GM12872 (cell line): ENCODE measurements around the gene PPARD.
A peak's percentile ranks its signal among the peaks of the same experiment; 100 is the strongest.

ENCODE experiments used
- TF ChIP-seq, protein P1 (sequence below): IDR thresholded peaks from 3 replicates; pipeline ENCODE4 v1.5.1; 2011; ENCODE audit warnings: low read depth, mild to moderate bottlenecking, low read length, moderate library complexity; ENCODE audit not compliant: insufficient read depth

Gene PPARD

DNA sequence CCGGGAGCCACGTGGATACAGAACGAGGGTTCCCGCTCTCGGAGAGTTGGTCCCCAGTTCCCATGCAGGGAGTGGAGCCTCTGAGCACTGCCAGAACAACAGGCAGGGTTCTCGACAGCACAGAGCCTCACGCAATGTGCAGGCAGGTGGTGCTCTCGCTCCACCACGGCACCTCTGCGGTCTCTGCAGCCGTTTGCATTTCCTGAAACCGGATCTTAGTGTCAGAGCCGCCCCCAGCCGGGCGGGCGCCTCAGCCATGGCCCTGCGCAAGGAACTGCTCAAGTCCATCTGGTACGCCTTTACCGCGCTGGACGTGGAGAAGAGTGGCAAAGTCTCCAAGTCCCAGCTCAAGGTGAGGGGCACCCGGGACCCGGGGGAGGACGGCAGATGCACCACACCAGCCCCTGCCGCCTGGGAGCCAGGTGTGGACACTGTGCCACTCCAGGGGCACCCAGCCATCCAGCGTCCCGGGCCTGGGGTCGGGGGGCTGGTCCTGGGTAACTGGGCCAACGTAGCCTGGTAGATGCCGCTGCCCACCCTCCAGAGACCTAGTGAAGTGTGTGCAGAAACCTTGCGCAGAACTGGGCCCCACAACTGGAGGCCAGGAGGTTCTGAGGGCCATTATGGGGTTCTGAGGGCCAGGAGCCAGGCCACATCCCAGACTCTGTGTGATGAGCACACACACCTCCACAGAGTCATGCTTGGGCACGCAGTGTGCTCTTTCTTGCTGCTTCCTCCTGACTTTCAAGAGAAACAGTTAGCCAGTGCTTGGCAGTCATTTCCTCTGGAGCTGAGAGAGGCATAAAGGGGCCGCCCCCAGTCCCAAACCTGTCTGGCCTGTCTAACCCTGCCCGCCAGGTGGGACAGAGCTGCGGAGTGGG, 44.5 kb upstream of the PPARD start, which contains the start of gene DEF6:
DEF6 (plus strand) TSS at position 218 of the 881 bp plus-strand sequence; CDS start at position 257, 39 bp downstream.
- TF ChIP-seq, protein P1, sequence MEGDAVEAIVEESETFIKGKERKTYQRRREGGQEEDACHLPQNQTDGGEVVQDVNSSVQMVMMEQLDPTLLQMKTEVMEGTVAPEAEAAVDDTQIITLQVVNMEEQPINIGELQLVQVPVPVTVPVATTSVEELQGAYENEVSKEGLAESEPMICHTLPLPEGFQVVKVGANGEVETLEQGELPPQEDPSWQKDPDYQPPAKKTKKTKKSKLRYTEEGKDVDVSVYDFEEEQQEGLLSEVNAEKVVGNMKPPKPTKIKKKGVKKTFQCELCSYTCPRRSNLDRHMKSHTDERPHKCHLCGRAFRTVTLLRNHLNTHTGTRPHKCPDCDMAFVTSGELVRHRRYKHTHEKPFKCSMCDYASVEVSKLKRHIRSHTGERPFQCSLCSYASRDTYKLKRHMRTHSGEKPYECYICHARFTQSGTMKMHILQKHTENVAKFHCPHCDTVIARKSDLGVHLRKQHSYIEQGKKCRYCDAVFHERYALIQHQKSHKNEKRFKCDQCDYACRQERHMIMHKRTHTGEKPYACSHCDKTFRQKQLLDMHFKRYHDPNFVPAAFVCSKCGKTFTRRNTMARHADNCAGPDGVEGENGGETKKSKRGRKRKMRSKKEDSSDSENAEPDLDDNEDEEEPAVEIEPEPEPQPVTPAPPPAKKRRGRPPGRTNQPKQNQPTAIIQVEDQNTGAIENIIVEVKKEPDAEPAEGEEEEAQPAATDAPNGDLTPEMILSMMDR: peak; percentile 98

DNA sequence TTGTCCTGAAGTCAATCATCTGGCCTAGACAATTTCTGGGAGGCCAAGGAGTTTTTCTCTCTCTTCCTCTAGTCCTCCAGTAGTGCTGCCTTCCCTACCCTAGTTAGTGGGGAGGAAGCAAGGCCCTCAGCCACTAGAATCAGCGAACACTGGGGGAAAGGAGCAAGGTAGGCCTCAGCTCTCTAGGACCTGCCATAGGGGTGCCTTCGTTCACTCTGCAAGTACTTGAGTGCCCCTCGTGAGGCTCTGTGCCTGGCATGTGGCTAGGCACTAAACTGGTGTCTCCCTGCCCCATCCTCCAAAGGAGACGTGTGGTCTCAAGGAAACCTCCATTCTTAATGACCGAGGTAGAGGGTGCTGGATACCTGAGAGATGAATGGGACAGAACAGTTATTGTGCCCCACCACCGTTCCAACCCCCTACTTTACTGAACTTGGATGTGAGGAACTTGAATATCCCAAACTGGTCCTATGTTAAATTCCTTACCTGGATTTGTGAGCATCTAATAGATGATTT, 43.7 kb upstream of the PPARD start:
- TF ChIP-seq, protein P1: no peak

DNA sequence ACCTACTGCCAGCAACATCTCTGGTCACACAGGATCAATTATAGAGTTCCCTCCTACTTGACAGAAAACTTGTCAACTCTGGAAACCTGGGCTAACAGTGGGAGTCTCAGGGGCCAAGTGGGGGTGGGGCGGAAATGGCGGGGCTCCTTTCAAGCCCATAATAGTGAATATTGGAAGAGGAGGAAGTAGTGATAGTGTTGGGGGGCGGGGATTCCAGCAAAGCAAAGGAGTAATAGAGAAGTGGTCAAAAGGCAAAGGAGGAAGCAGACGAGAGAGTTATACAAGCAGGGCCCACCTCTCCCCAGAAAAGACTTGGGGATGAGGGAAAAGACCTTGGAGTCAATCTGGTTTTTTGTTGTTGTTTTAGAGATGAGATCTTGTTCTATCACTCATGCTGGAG, 42.7 kb upstream of the PPARD start:
- TF ChIP-seq, protein P1: no peak

DNA sequence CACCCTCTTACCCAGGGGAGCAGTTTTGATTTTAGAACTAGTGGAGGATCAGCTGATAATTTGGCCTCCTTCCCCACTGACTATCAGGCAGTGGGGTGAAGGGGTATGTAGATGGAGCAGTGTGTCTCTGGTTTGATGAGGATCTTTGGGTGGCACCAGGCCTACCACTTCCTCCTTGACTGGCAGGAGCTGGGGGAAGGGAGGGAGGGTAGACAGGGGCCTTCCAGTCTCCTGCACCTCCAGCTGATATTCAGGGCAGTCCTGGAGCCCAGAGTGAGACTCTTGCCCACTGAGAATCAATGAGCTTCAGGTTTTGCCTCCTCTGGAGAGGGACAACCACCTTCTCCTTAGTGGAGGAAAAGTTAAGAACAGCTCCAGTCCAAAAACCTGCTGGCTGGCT, 41.5 kb upstream of the PPARD start:
- TF ChIP-seq, protein P1: no peak

DNA sequence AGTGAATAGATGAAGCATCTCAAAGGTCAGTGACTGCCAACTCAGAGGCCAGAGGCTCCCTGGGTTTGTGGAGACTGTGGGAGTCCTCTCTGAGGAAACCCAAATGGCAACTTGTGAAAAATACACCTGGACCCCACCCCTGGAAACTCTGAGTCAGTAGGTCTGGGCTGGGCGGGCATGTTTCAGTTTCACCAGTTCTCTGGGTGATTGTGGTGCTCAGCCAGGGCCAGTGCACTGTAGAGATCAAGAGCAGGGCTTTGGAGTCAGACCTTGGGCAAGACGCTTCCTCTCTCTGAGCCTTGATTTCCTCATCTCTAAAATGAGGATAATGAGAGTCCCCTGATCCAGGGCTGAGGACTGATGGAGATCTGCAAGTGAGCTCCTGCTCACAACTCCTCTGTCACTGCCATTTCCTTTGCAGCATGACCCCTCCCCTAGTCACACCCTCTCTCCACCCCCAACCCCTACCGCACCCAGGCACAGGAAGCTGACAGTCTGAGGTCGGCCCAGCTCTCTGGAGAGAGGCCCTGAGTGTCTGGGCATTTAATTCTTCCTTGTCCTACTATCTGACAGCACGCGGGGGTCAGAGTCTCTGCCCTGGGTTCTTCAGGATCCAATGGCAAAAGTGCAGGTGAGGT, 39.6 kb upstream of the PPARD start:
- TF ChIP-seq, protein P1: no peak

DNA sequence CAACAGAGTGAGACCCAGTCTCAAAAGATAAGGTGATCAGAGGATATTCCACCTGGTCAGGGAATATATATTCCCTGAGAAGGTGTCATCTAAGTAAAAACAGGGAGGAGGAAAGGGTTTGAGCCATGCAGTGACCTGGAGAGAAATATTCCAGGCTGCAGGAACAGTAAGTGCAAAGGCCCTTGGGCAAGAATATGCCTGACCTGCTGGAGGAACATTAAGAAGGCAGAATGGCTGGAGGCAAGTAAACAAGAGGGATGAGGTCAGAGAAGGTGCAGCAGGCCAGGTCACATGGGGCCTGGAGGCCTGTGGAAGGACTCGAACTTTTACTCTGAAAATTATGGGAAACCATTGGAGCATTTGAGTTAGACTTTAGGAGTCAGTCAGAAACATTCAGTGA, 38.1 kb upstream of the PPARD start:
- TF ChIP-seq, protein P1: no peak

DNA sequence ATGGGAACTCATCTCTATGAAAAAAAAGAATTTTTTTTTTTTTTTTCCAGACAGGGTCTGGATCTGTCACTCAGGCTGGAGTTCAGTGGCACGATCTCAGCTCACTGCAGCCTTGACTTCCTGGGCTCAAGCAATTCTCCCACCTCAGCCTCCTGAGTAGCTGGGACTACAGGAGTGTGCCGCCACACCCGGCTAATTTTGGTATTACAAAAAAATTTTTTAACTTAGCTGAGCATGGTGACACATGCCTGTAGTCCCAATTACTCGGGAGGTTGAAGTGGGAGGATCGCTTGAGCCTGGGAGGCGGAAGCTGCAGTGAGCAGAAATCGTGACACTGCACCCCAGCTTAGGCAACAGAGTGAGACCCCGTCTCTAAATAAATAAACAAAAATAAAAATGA, 37.2 kb upstream of the PPARD start:
- TF ChIP-seq, protein P1: no peak
